Measurements from ENCODE around the gene KIAA1671.

Gene KIAA1671

DNA sequence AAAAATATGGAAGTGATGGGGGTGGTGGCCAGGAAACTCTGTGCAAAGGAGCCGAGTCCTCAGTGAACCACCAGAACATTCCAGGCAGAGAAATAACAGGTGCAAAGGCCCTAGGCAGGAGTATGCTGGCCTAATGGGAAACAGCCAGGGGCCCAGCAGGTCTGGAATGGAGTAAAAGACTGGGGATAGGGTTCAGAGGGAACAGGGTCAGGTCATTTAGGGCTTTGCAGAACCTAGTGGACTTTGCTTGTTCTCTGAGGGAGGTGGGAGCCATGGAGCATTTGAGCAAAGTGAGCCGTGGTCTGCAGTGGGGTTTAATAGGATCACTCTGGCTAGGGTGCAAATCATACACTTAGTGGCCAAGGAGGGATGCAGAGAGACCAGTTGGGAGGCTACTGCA lies 255.8 kb downstream of the KIAA1671 start:
- no peaks in the 10 kb centered on the region for H3K36me3 ChIP-seq (ENCODE audit: insufficient read depth, low read length)
- no peaks in the 10 kb centered on the region for H3K4me1 ChIP-seq (ENCODE audit: insufficient read depth, low read length, poor library complexity, severe bottlenecking)
- H3K4me3 ChIP-seq (ENCODE audit: low read length, poor library complexity, severe bottlenecking), result no peak overlapping the region
- H3K4me2 ChIP-seq (ENCODE audit: low read depth, low read length, poor library complexity, severe bottlenecking), result no peak overlapping the region
- no peaks in the 10 kb centered on the region for H4K20me1 ChIP-seq (ENCODE audit: insufficient read depth, low read length, poor library complexity, severe bottlenecking)
- no peaks in the 10 kb centered on the region for H3K9me2 ChIP-seq (replicated peaks; ENCODE audit: low read depth, low read length)
- no peaks in the 10 kb centered on the region for H3K79me2 ChIP-seq (ENCODE audit: insufficient read depth, low read length)
- TF ChIP-seq EZH2phosphoT487 (IDR thresholded peaks at IDR 0.05; ENCODE audit: borderline replicate concordance) (no peak), CTCF (conservative IDR thresholded peaks at IDR 0.05; ENCODE audit: low read length) (no peak)
- no peaks in the 10 kb centered on the region for H3F3A ChIP-seq (ENCODE audit: low read depth)
- H2AFZ ChIP-seq (ENCODE audit: low read length), result no peak overlapping the region
- H3K9me3 ChIP-seq (ENCODE audit: insufficient read depth, low read depth, low read length), result no peaks in the 10 kb centered on the region
- H3K9ac ChIP-seq (ENCODE audit: low read depth, low read length, poor library complexity, severe bottlenecking), result no peak overlapping the region
- no peaks in the 10 kb centered on the region for H3K27me3 ChIP-seq (ENCODE audit: insufficient read depth, low read length, poor library complexity, severe bottlenecking)

- H3K4me2 ChIP-seq (ENCODE audit: low read depth, low read length, poor library complexity, severe bottlenecking), result no peak overlapping the region
- H3K4me1 ChIP-seq (ENCODE audit: insufficient read depth, low read length, poor library complexity, severe bottlenecking), result no peaks in the 10 kb centered on the region
- no peak overlapping the region for H3K4me3 ChIP-seq (ENCODE audit: low read length, poor library complexity, severe bottlenecking)
- no peaks in the 10 kb centered on the region for H3K36me3 ChIP-seq (ENCODE audit: insufficient read depth, low read length)
- no peaks in the 10 kb centered on the region for H3K27me3 ChIP-seq (ENCODE audit: insufficient read depth, low read length, poor library complexity, severe bottlenecking)
- no peaks in the 10 kb centered on the region for H4K20me1 ChIP-seq (ENCODE audit: insufficient read depth, low read length, poor library complexity, severe bottlenecking)
- no peaks in the 10 kb centered on the region for H3K9me3 ChIP-seq (ENCODE audit: insufficient read depth, low read depth, low read length)
- no peak overlapping the region for H2AFZ ChIP-seq (ENCODE audit: low read length)
- no peak overlapping the region for H3K9ac ChIP-seq (ENCODE audit: low read depth, low read length, poor library complexity, severe bottlenecking)
- H3K79me2 ChIP-seq (ENCODE audit: insufficient read depth, low read length), result no peaks in the 10 kb centered on the region
- H3K9me2 ChIP-seq (replicated peaks; ENCODE audit: low read depth, low read length), result no peaks in the 10 kb centered on the region
- H3F3A ChIP-seq (ENCODE audit: low read depth), result no peaks in the 10 kb centered on the region
- no peak for TF ChIP-seq CTCF (conservative IDR thresholded peaks at IDR 0.05; ENCODE audit: low read length)
- no peak for TF ChIP-seq EZH2phosphoT487 (IDR thresholded peaks at IDR 0.05; ENCODE audit: borderline replicate concordance)
These were observed 256.4 kb downstream of the KIAA1671 start for GRCh38 chr22:25208743-25209505.

- H3K79me2 ChIP-seq (ENCODE audit: insufficient read depth, low read length), result no peaks in the 10 kb centered on the region
- no peak overlapping the region for H3K4me2 ChIP-seq (ENCODE audit: low read depth, low read length, poor library complexity, severe bottlenecking)
- no peaks in the 10 kb centered on the region for H3K9me3 ChIP-seq (ENCODE audit: insufficient read depth, low read depth, low read length)
- no peaks in the 10 kb centered on the region for H3K4me1 ChIP-seq (ENCODE audit: insufficient read depth, low read length, poor library complexity, severe bottlenecking)
- TF ChIP-seq EZH2phosphoT487 (IDR thresholded peaks at IDR 0.05; ENCODE audit: borderline replicate concordance), result no peak
- TF ChIP-seq CTCF (conservative IDR thresholded peaks at IDR 0.05; ENCODE audit: low read length), result no peak
- no peaks in the 10 kb centered on the region for H3K27me3 ChIP-seq (ENCODE audit: insufficient read depth, low read length, poor library complexity, severe bottlenecking)
- no peaks in the 10 kb centered on the region for H3K9me2 ChIP-seq (replicated peaks; ENCODE audit: low read depth, low read length)
- H4K20me1 ChIP-seq (ENCODE audit: insufficient read depth, low read length, poor library complexity, severe bottlenecking), result no peaks in the 10 kb centered on the region
- H3K9ac ChIP-seq (ENCODE audit: low read depth, low read length, poor library complexity, severe bottlenecking), result no peak overlapping the region
- no peaks in the 10 kb centered on the region for H3K36me3 ChIP-seq (ENCODE audit: insufficient read depth, low read length)
- no peaks in the 10 kb centered on the region for H3F3A ChIP-seq (ENCODE audit: low read depth)
- H2AFZ ChIP-seq (ENCODE audit: low read length), result no peak overlapping the region
- H3K4me3 ChIP-seq (ENCODE audit: low read length, poor library complexity, severe bottlenecking), result no peak overlapping the region
These were observed 258.3 kb downstream of the KIAA1671 start for GRCh38 chr22:25210793-25211192.

Data from Loucy (cell line).